ENCODE data around the gene MYD88.
"Not testable (repeated sequence)": the region's sequence is repeated elsewhere in the genome, so short reads cannot be mapped to it uniquely, and the experiment has no call there.

Gene MYD88

GRCh38 chr3:38126121-38126892 lies 12.2 kb upstream of the MYD88 start:
- DNase-seq (ENCODE audit: low read depth in 2 of 2) = no peak

GRCh38 chr3:38127611-38128302 lies 10.7 kb upstream of the MYD88 start:
- no peak for DNase-seq (ENCODE audit: low read depth in 2 of 2)

GRCh38 chr3:38128303-38128655 lies 10.2 kb upstream of the MYD88 start:
- no peak for DNase-seq (ENCODE audit: low read depth in 2 of 2)

GRCh38 chr3:38129058-38129457 lies 9.4 kb upstream of the MYD88 start:
- no peak for DNase-seq (ENCODE audit: low read depth in 2 of 2)

GRCh38 chr3:38130631-38131065 lies 7.8 kb upstream of the MYD88 start:
- DNase-seq (ENCODE audit: low read depth in 2 of 2) = no peak

GRCh38 chr3:38131621-38132369 lies 6.7 kb upstream of the MYD88 start:
- no peak for DNase-seq (ENCODE audit: low read depth in 2 of 2)

- DNase-seq (ENCODE audit: low read depth in 2 of 2) = no peak
These were observed 5.3 kb upstream of the MYD88 start for GRCh38 chr3:38133209-38133556.

GRCh38 chr3:38133557-38134405 lies 4.7 kb upstream of the MYD88 start:
- DNase-seq (ENCODE audit: low read depth in 2 of 2) = no peak

GRCh38 chr3:38134517-38135143 lies 3.8 kb upstream of the MYD88 start:
- not testable (repeated sequence) for DNase-seq (ENCODE audit: low read depth in 2 of 2)

GRCh38 chr3:38135621-38136277 lies 2.7 kb upstream of the MYD88 start:
- DNase-seq (ENCODE audit: low read depth in 2 of 2) = not testable (repeated sequence)

GRCh38 chr3:38136393-38136776 lies 2.1 kb upstream of the MYD88 start:
- no peak for DNase-seq (ENCODE audit: low read depth in 2 of 2)

GRCh38 chr3:38136777-38137614 lies 1.5 kb upstream of the MYD88 start, which contains the start of gene ACAA1:
Gene ACAA1, minus strand, starts transcription at chr3:38137127. Its CDS starts 92 bp downstream, at chr3:38137035.
- DNase-seq (ENCODE audit: low read depth in 2 of 2) = peak; percentile 93 to 96

GRCh38 chr3:38137615-38138348 lies 679 bp upstream of the MYD88 start:
- no peak for DNase-seq (ENCODE audit: low read depth in 2 of 2)

- DNase-seq (ENCODE audit: low read depth in 2 of 2) = no peak
These were observed 730 bp downstream of the MYD88 start for GRCh38 chr3:38139191-38139590.

GRCh38 chr3:38139652-38140051 lies 1.2 kb downstream of the MYD88 start:
- DNase-seq (ENCODE audit: low read depth in 2 of 2) = no peak

- no peak for DNase-seq (ENCODE audit: low read depth in 2 of 2)
These were observed 2.1 kb downstream of the MYD88 start for GRCh38 chr3:38140326-38141172.

GRCh38 chr3:38141173-38141951 lies 2.9 kb downstream of the MYD88 start:
- DNase-seq (ENCODE audit: low read depth in 2 of 2) = no peak
